ENCODE data around the gene YIF1B. TPM values are rescaled to one million over a fixed set of nuclear protein-coding genes. Genes with fewer than 3 reads are reported as not detected.

Gene YIF1B
- total and polyA plus RNA-seq, 9 of the 15 experiments (the other 6 are each of a cell fraction or from before 2014, with no cell fraction given): 8.5 to 586 (median 323) TPM

DNA sequence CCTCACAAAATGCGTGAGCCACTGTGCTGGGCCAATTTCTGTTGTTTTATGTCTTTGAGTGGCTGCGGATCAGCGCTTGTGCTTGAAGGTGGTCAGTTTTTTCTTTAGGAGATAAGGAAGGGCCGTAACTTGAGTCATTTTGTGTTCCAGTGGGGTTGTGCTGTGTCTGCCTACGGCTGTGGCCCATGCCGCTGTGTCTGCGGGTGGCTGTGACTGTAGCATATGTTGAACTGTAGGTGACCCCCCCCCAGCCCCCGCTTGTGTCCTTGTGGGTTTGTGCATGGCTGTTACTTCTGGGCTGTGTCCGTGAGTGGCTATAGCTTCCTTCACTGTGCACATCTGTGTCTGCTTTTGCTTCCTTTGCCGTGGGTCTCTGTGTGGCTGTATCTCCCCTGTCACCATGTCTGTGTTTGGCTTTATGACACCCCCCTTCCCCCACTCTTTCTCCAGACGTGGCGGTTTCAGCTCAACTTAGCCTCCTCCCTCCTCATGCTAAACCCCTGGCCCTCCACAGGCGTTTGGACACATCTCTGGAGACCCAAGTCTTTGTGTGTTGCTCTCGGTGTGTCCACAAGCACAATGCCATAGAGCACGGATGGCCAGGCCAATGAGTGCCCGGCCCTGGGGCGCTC, 60.2 kb downstream of the YIF1B start:
- ChIA-PET CTCF (ENCODE audit: low intra/inter-chr PET ratio) (no interaction called here), POLR2A (interaction anchor here (0.5 to 1.5 kb wide), 5 partner anchors 11 to 166 kb away, joined by 3 to 4 read pairs (median 3); partner anchors contain the start of gene PSMD8)
- H3K9me1 ChIP-seq (ENCODE audit: control insufficient read depth, insufficient read depth, low read length): no peaks in the 10 kb centered on the region
- peak overlapping the region; percentile 57 for H3K4me3 ChIP-seq
- H3K27me3 ChIP-seq (ENCODE audit: control insufficient read depth in 2 of 2, insufficient read depth in 2 of 2, low read length in 2 of 2): no peaks in the 10 kb centered on the region
- peaks cover 39% of the 10 kb centered on the region for H3K79me2 ChIP-seq (ENCODE audit: control insufficient read depth, insufficient read depth, low read length)
- no peaks in the 10 kb centered on the region for H4K20me1 ChIP-seq (replicated peaks; ENCODE audit: control insufficient read depth, insufficient read depth, low read length)
- H3K4me1 ChIP-seq (replicated peaks in 1 of 2; ENCODE audit: control insufficient read depth in 2 of 2, insufficient read depth in 2 of 2, low read length in 2 of 2): peaks cover 10 to 54% of the 10 kb centered on the region in 2 experiments; a peak in 4 of 5 replicates
- no peaks in the 10 kb centered on the region for H3K9me3 ChIP-seq (replicated peaks; ENCODE audit: control insufficient read depth, insufficient read depth, low read depth, low read length)
- H2AFZ ChIP-seq (ENCODE audit: low read depth, low read length): peak overlapping the region; percentile 73
- in situ Hi-C loops (cut with MboI) (no loop called here), intact Hi-C loops (cut with micrococcal nuclease) (loop anchor here (1.0 to 2.0 kb wide), 2 partner anchors 15 to 58 kb away; no protein-coding TSS in a partner anchor)
- peak overlapping the region; percentile 82 for H3K27ac ChIP-seq (ENCODE audit: extremely low read depth, low read depth, low read length)
- peak overlapping the region; percentile 93 for H3K4me2 ChIP-seq (ENCODE audit: insufficient read depth, low read length)
- peak; percentile 61 to 86 (median 70) for DNase-seq (ENCODE audit: extremely low read depth in 1 of 4, low spot score in 3 of 4)
- WGBS (ENCODE audit: insufficient coverage, low coverage, missing lambda C conversion rate): 3% methylated on average over 15 of the region's 17 CpGs
- ATAC-seq: peak; percentile 63
- peak; percentile 90 for FAIRE-seq
- TSS peak; percentile 77 for BruUV-seq (replicated peaks)
- H3K36me3 ChIP-seq (ENCODE audit: control insufficient read depth, insufficient read depth, low read length): peaks cover 29% of the 10 kb centered on the region; the same call in 2 of the 3 replicates
- peak overlapping the region; percentile 74 to 96 for H3K9ac ChIP-seq (ENCODE audit: insufficient read depth in 1 of 2, low read depth in 2 of 2, low read length in 2 of 2)
- TF ChIP-seq E2F3 (CRISPR knock-in tag; IDR thresholded peaks at IDR 0.05) (no peak), NR2F6 (CRISPR knock-in tag; IDR thresholded peaks at IDR 0.05) (no peak), ZNF75A (CRISPR knock-in tag; IDR thresholded peaks at IDR 0.05) (no peak), SAP30 (IDR thresholded peaks at IDR 0.05; ENCODE audit: borderline replicate concordance, insufficient read depth, low read depth, low read length, poor library complexity, severe bottlenecking) (peak; percentile 29), ZNF431 (CRISPR knock-in tag; IDR thresholded peaks at IDR 0.05) (no peak), ZNF445 (CRISPR knock-in tag; IDR thresholded peaks at IDR 0.05; ENCODE audit: low read depth) (no peak), NCOR1 (IDR thresholded peaks at IDR 0.05) (peak; percentile 49; the same call in 1 of the 2 replicates), C11orf30 (IDR thresholded peaks at IDR 0.05; ENCODE audit: low read depth) (no peak), CREM (IDR thresholded peaks at IDR 0.05; ENCODE audit: low read depth) (peak; percentile 51; the same call in 1 of the 2 replicates), MTA1 (IDR thresholded peaks at IDR 0.05; ENCODE audit: borderline replicate concordance) (peak; percentile 27; the same call in 1 of the 2 replicates)
- TF ChIP-seq, protein P1, sequence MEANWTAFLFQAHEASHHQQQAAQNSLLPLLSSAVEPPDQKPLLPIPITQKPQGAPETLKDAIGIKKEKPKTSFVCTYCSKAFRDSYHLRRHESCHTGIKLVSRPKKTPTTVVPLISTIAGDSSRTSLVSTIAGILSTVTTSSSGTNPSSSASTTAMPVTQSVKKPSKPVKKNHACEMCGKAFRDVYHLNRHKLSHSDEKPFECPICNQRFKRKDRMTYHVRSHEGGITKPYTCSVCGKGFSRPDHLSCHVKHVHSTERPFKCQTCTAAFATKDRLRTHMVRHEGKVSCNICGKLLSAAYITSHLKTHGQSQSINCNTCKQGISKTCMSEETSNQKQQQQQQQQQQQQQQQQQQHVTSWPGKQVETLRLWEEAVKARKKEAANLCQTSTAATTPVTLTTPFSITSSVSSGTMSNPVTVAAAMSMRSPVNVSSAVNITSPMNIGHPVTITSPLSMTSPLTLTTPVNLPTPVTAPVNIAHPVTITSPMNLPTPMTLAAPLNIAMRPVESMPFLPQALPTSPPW (CRISPR knock-in tag; IDR thresholded peaks at IDR 0.05): peak; percentile 85
- TF ChIP-seq, protein P2, sequence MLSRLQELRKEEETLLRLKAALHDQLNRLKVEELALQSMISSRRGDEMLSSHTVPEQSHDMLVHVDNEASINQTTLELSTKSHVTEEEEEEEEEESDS (CRISPR knock-in tag; IDR thresholded peaks at IDR 0.05): no peak
- TF ChIP-seq, protein P3, sequence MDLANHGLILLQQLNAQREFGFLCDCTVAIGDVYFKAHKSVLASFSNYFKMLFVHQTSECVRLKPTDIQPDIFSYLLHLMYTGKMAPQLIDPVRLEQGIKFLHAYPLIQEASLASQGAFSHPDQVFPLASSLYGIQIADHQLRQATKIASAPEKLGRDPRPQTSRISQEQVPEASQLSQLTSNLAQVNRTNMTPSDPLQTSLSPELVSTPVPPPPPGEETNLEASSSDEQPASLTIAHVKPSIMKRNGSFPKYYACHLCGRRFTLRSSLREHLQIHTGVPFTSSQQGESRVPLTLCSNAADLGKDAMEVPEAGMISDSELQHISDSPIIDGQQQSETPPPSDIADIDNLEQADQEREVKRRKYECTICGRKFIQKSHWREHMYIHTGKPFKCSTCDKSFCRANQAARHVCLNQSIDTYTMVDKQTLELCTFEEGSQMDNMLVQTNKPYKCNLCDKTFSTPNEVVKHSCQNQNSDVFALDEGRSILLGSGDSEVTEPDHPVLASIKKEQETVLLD (IDR thresholded peaks at IDR 0.05): 0 out of 2 replicates have a peak, but pooled peaks have one; percentile 22
- TF ChIP-seq, protein P4, sequence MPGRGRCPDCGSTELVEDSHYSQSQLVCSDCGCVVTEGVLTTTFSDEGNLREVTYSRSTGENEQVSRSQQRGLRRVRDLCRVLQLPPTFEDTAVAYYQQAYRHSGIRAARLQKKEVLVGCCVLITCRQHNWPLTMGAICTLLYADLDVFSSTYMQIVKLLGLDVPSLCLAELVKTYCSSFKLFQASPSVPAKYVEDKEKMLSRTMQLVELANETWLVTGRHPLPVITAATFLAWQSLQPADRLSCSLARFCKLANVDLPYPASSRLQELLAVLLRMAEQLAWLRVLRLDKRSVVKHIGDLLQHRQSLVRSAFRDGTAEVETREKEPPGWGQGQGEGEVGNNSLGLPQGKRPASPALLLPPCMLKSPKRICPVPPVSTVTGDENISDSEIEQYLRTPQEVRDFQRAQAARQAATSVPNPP (IDR thresholded peaks at IDR 0.05; ENCODE audit: borderline replicate concordance, insufficient read depth, insufficient read length): no peak
- TF ChIP-seq, protein P5, sequence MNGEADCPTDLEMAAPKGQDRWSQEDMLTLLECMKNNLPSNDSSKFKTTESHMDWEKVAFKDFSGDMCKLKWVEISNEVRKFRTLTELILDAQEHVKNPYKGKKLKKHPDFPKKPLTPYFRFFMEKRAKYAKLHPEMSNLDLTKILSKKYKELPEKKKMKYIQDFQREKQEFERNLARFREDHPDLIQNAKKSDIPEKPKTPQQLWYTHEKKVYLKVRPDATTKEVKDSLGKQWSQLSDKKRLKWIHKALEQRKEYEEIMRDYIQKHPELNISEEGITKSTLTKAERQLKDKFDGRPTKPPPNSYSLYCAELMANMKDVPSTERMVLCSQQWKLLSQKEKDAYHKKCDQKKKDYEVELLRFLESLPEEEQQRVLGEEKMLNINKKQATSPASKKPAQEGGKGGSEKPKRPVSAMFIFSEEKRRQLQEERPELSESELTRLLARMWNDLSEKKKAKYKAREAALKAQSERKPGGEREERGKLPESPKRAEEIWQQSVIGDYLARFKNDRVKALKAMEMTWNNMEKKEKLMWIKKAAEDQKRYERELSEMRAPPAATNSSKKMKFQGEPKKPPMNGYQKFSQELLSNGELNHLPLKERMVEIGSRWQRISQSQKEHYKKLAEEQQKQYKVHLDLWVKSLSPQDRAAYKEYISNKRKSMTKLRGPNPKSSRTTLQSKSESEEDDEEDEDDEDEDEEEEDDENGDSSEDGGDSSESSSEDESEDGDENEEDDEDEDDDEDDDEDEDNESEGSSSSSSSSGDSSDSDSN (IDR thresholded peaks at IDR 0.05; ENCODE audit: borderline replicate concordance in 1 of 2, low read depth in 2 of 2, low read length in 2 of 2): no peak

All from K562 (cell line).